ENCODE results near the gene KHDRBS2. TPM values are rescaled to one million over a fixed set of nuclear protein-coding genes. Genes with fewer than 3 reads are reported as not detected.

Gene KHDRBS2
- total and polyA plus RNA-seq, 11 donors = 0.15 to 0.29 TPM; not detected in 9

DNA sequence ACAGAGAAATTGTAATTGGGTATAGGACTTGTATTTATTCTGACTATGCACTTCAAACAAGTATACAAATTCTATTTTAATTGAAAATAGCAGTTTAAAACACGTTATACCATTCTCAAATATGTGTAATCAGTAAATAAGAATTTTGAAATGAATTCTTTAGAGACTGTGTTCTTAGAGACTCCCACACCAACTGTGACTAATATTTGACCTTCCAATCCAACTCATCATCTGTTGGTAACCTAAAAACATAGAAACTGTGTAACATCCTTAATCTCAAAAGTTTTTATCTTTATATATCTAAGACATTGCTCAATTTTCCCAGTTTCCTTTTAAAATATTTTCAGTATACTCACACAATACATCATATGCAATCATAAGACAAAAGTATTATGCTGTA lies 83.9 kb downstream of the KHDRBS2 start:
- 35 to 44% (median 39%) methylated on average over 1 of the region's 1 CpG for WGBS, 4 donors
- ATAC-seq = no peak
- H3K4me3 ChIP-seq = no peak overlapping the region
- no peak for DNase-seq
- no peaks in the 10 kb centered on the region for H3K4me1 ChIP-seq
- no peaks in the 10 kb centered on the region for H3K36me3 ChIP-seq
- H3K27ac ChIP-seq = no peak overlapping the region
- intact Hi-C loops (cut with DNase I) = no loop called here
- TF ChIP-seq, protein P1, sequence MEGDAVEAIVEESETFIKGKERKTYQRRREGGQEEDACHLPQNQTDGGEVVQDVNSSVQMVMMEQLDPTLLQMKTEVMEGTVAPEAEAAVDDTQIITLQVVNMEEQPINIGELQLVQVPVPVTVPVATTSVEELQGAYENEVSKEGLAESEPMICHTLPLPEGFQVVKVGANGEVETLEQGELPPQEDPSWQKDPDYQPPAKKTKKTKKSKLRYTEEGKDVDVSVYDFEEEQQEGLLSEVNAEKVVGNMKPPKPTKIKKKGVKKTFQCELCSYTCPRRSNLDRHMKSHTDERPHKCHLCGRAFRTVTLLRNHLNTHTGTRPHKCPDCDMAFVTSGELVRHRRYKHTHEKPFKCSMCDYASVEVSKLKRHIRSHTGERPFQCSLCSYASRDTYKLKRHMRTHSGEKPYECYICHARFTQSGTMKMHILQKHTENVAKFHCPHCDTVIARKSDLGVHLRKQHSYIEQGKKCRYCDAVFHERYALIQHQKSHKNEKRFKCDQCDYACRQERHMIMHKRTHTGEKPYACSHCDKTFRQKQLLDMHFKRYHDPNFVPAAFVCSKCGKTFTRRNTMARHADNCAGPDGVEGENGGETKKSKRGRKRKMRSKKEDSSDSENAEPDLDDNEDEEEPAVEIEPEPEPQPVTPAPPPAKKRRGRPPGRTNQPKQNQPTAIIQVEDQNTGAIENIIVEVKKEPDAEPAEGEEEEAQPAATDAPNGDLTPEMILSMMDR (IDR thresholded peaks at IDR 0.05) = no peak
- TF ChIP-seq POLR2A (IDR thresholded peaks at IDR 0.05) = no peak
- H3K27me3 ChIP-seq = no peaks in the 10 kb centered on the region
- H3K9me3 ChIP-seq = peaks cover 0 to 8% (median 0%) of the 10 kb centered on the region in 12 donors

DNA sequence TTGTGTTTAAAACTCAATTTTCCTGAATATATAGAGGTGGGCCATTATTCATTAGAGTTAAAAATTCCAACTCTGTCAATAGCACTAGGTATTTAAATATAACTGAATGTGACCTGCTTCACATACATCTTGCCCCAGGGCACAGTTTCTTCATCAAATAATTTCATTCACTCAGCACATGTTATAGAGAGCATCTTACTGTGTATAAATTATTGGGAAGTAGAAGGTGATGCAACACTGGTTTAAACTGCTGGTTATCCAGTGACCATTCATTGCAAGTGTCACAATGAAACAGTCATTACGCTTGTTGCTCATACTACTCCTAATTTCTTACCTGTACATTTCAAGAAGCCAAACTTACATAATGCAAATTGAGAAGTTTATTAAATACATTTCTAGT lies 93.4 kb downstream of the KHDRBS2 start:
- peaks cover 0 to 12% (median 0%) of the 10 kb centered on the region in 12 donors for H3K9me3 ChIP-seq
- ATAC-seq (no peak), DNase-seq (no peak)
- H3K4me1 ChIP-seq = no peaks in the 10 kb centered on the region
- H3K27ac ChIP-seq = no peak overlapping the region
- TF ChIP-seq POLR2A (IDR thresholded peaks at IDR 0.05) = no peak
- TF ChIP-seq, protein P1 (IDR thresholded peaks at IDR 0.05) = no peak
- intact Hi-C loops (cut with DNase I) = no loop called here
- H3K4me3 ChIP-seq = no peak overlapping the region
- WGBS, 4 donors = 70 to 81% (median 77%) methylated on average over 1 of the region's 1 CpG
- no peaks in the 10 kb centered on the region for H3K27me3 ChIP-seq
- H3K36me3 ChIP-seq = no peaks in the 10 kb centered on the region

DNA sequence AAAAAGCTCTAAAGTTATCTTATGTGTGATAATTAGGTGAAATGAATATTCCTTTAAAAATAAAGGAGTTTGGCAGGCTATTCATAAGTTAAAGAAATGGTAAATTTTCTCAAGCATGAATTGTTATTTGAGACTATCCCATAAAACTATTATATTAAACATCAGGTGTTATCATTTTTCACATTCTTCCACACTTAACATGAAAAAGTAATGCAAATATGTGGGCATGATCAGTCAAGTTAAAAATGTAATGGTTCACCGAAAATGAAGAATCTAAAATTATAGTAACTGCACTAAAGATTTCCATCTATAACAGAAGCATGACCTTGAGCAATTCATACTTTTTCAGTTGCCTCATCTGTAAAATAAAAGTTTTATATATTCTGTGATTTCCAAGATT lies 110.8 kb downstream of the KHDRBS2 start:
- DNase-seq = no peak
- no peak overlapping the region for H3K4me3 ChIP-seq
- WGBS, 4 donors = 80 to 89% (median 86%) methylated on average over 1 of the region's 1 CpG
- no peak for ATAC-seq
- H3K4me1 ChIP-seq = no peaks in the 10 kb centered on the region
- no peaks in the 10 kb centered on the region for H3K36me3 ChIP-seq
- H3K9me3 ChIP-seq = no peaks in the 10 kb centered on the region
- TF ChIP-seq, protein P1 (IDR thresholded peaks at IDR 0.05) = no peak
- TF ChIP-seq POLR2A (IDR thresholded peaks at IDR 0.05) = no peak
- intact Hi-C loops (cut with DNase I) = no loop called here
- H3K27me3 ChIP-seq = no peaks in the 10 kb centered on the region
- H3K27ac ChIP-seq = no peak overlapping the region

DNA sequence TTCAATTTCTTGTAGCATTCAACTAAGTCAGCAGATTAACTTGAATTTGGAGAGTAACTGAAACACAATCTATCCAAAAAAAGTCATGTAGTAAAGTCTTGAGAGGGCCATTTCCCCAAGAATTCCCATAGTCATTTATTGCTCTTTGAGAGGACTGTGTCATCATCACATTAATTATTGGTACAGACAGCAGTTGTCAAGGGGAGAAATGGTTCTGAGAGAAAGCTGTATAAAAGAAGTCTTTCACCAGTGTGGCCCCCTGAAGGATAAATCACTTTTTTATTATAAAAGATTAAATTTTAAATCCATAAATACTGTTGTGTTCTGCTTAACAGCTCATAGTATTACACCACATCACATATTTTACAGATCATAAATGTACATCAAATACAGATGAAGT lies 111.5 kb downstream of the KHDRBS2 start:
- no peaks in the 10 kb centered on the region for H3K36me3 ChIP-seq
- no peak for ATAC-seq
- H3K4me3 ChIP-seq = no peak overlapping the region
- intact Hi-C loops (cut with DNase I) = no loop called here
- H3K27ac ChIP-seq = no peak overlapping the region
- H3K9me3 ChIP-seq = no peaks in the 10 kb centered on the region
- no peak for TF ChIP-seq POLR2A (IDR thresholded peaks at IDR 0.05)
- TF ChIP-seq, protein P1 (IDR thresholded peaks at IDR 0.05) = no peak
- H3K4me1 ChIP-seq = no peaks in the 10 kb centered on the region
- no peak for DNase-seq
- no peaks in the 10 kb centered on the region for H3K27me3 ChIP-seq
